Head of caudate nucleus (tissue), 42 donors: ENCODE measurements around the gene NPHP4.

Source experiments
- DNase-seq, 42 donors: peaks; one replicate each; pipeline versions ENCODE4 v3.0.0 to v3.0.0-alpha.2; 2020 to 2021; ENCODE audit warnings: mixed read lengths in 7 of 42
- intact Hi-C: fragments of 100-400 bp; cut with DNase I; formaldehyde crosslinking; loops from one replicate; pipeline ENCODE4 v1.15.0; 2022

Gene NPHP4

GRCh38 chr1:5947978-5948680, 44.1 kb downstream of the NPHP4 start:
- intact Hi-C loops = no loop called here
- DNase-seq = peak in 4 of 42 donors; percentile 21 to 28 (median 24)

GRCh38 chr1:5947071-5947821, 45.0 kb downstream of the NPHP4 start:
- intact Hi-C loops = no loop called here
- peak in 5 of 42 donors; percentile 6 to 18 (median 12) for DNase-seq

- intact Hi-C loops = no loop called here
- peak in 7 of 42 donors; percentile 4 to 40 (median 12) for DNase-seq
Observed at GRCh38 chr1:5945445-5945844, 46.8 kb downstream of the NPHP4 start.

GRCh38 chr1:5944843-5945167, 47.4 kb downstream of the NPHP4 start:
- peak in 5 of 42 donors; percentile 4 to 36 (median 19) for DNase-seq
- intact Hi-C loops = no loop called here

GRCh38 chr1:5944154-5944842, 47.9 kb downstream of the NPHP4 start:
- peak in 7 of 42 donors; percentile 10 to 40 (median 19) for DNase-seq
- intact Hi-C loops = no loop called here

GRCh38 chr1:5943343-5944124, 48.7 kb downstream of the NPHP4 start:
- peak in 5 of 42 donors; percentile 2 to 36 (median 21) for DNase-seq
- intact Hi-C loops = no loop called here

GRCh38 chr1:5941671-5942070, 50.6 kb downstream of the NPHP4 start:
- peak in 3 of 42 donors; percentile 14 to 32 (median 17) for DNase-seq
- intact Hi-C loops = no loop called here

- intact Hi-C loops = no loop called here
- DNase-seq = no peak
Observed at GRCh38 chr1:5940723-5941407, 51.4 kb downstream of the NPHP4 start.

GRCh38 chr1:5939271-5940170, 52.7 kb downstream of the NPHP4 start:
- intact Hi-C loops = no loop called here
- DNase-seq = peak in 4 of 42 donors; percentile 7 to 27 (median 24)

GRCh38 chr1:5938101-5938646, 54.1 kb downstream of the NPHP4 start:
- intact Hi-C loops = no loop called here
- peak in 3 of 42 donors; percentile 15 to 32 (median 27) for DNase-seq

- DNase-seq = peak in 4 of 42 donors; percentile 2 to 39 (median 19)
- intact Hi-C loops = no loop called here
Observed at GRCh38 chr1:5937373-5937857, 54.8 kb downstream of the NPHP4 start.

GRCh38 chr1:5936621-5937372, 55.4 kb downstream of the NPHP4 start:
- intact Hi-C loops = no loop called here
- peak in 3 of 42 donors; percentile 14 to 29 (median 18) for DNase-seq

- intact Hi-C loops = no loop called here
- DNase-seq = peak in 3 of 42 donors; percentile 9 to 38 (median 17)
Observed at GRCh38 chr1:5936126-5936525, 56.1 kb downstream of the NPHP4 start.

- intact Hi-C loops = no loop called here
- DNase-seq = peak in 2 of 42 donors; percentile 19 to 33
Observed at GRCh38 chr1:5935026-5935425, 57.2 kb downstream of the NPHP4 start.

GRCh38 chr1:5934058-5934884, 58.0 kb downstream of the NPHP4 start:
- intact Hi-C loops = no loop called here
- no peak for DNase-seq
